Uterus (tissue), 2 donors: ENCODE data around the gene CAPN9.

Experiments
- CTCF ChIP-seq, 4 experiments: fragments of 200-600 bp in 2 of 4; fragments of 450-650 bp in 2 of 4; sonication (generic) in 2 of 4; IDR thresholded peaks; one replicate each; pipeline ENCODE4 v1.5.1; 2016 to 2019; ENCODE audit warnings: antibody characterized with exemption in 4 of 4, mild to moderate bottlenecking in 2 of 4, moderate library complexity in 1 of 4
- POLR2A ChIP-seq, 2 donors: fragments of 450-650 bp; IDR thresholded peaks; one replicate each; pipeline ENCODE4 v1.6.1; 2016; ENCODE audit warnings: antibody characterized with exemption in 2 of 2, mild to moderate bottlenecking in 1 of 2, moderate library complexity in 1 of 2

GRCh38 chr1:230749150-230749549 lies 2.0 kb downstream of the CAPN9 start:
- TF ChIP-seq CTCF (IDR thresholded peaks at IDR 0.05) = no peak
- no peak for TF ChIP-seq POLR2A (IDR thresholded peaks at IDR 0.05)
